T-helper 1 cell treated with Interleukin-12 subunit alpha and Interleukin-12 subunit beta and Interleukin-4 antibody, amounts not matched to agents 30 ng/mL and 1 ng/mL, for 36 hours (primary cell): ENCODE measurements around the gene AHCYL1. TPM values are rescaled to one million over a fixed set of nuclear protein-coding genes. Genes with fewer than 3 reads are reported as not detected.

Source experiments
- intact Hi-C: fragments of 100-400 bp; cut with micrococcal nuclease; formaldehyde crosslinking; loops from one replicate; pipeline ENCODE4 v1.15.1; 2024
- total RNA-seq: library from RNA; stranded (reverse); gene quantifications from 2 replicates; pipeline ENCODE4 v1.2.3, GENCODE V29; 2022

The AHCYL1 gene
- total RNA-seq, 1 donor from 2014 or later: 52.6 TPM

GRCh38 chr1:109996476-109996875 is 11.9 kb downstream of the AHCYL1 start:
- intact Hi-C loops: no loop called here

- intact Hi-C loops: no loop called here
These were observed 12.8 kb downstream of the AHCYL1 start for GRCh38 chr1:109997204-109997866.

- intact Hi-C loops: no loop called here
These were observed 13.3 kb downstream of the AHCYL1 start for GRCh38 chr1:109997867-109998229.

GRCh38 chr1:110002695-110003094 is 18.1 kb downstream of the AHCYL1 start:
- intact Hi-C loops: no loop called here

GRCh38 chr1:110003747-110004428 is 19.3 kb downstream of the AHCYL1 start:
- intact Hi-C loops: no loop called here

GRCh38 chr1:110004583-110004982 is 20.0 kb downstream of the AHCYL1 start:
- intact Hi-C loops: no loop called here

- intact Hi-C loops: no loop called here
These were observed 21.4 kb downstream of the AHCYL1 start for GRCh38 chr1:110005971-110006370.

GRCh38 chr1:110006516-110006915 is 22.0 kb downstream of the AHCYL1 start:
- intact Hi-C loops: no loop called here

- intact Hi-C loops: no loop called here
These were observed 22.7 kb downstream of the AHCYL1 start for GRCh38 chr1:110007046-110007830.

- intact Hi-C loops: no loop called here
These were observed 24.5 kb downstream of the AHCYL1 start for GRCh38 chr1:110008971-110009565.

- intact Hi-C loops: loop anchor here (1.0 kb wide), 3 partner anchors 27 to 371 kb away; partner anchors contain the start of gene AHCYL1
These were observed 27.0 kb downstream of the AHCYL1 start for GRCh38 chr1:110011527-110012041.

GRCh38 chr1:110012100-110012780 is 27.7 kb downstream of the AHCYL1 start:
- intact Hi-C loops: no loop called here

- intact Hi-C loops: no loop called here
These were observed 33.2 kb downstream of the AHCYL1 start for GRCh38 chr1:110017792-110018191.

GRCh38 chr1:110018396-110018795 is 33.8 kb downstream of the AHCYL1 start:
- intact Hi-C loops: no loop called here

- intact Hi-C loops: no loop called here
These were observed 35.2 kb downstream of the AHCYL1 start for GRCh38 chr1:110019770-110020169.

GRCh38 chr1:110021285-110021684 is 36.7 kb downstream of the AHCYL1 start:
- intact Hi-C loops: no loop called here

GRCh38 chr1:110024613-110025012 is 40.0 kb downstream of the AHCYL1 start:
- intact Hi-C loops: no loop called here

GRCh38 chr1:110030687-110031086 is 46.1 kb downstream of the AHCYL1 start:
- intact Hi-C loops: loop anchor here (5.0 to 10.0 kb wide), 5 partner anchors 238 to 918 kb away; partner anchors contain the start of genes ELAPOR1, GSTM1 and GSTM4

- intact Hi-C loops: loop anchor here (5.0 to 10.0 kb wide), 5 partner anchors 240 to 920 kb away; partner anchors contain the start of genes ELAPOR1, GSTM1 and GSTM4
These were observed 47.8 kb downstream of the AHCYL1 start for GRCh38 chr1:110032327-110032726.

GRCh38 chr1:110033421-110033820 is 48.9 kb downstream of the AHCYL1 start:
- intact Hi-C loops: loop anchor here (5.0 to 10.0 kb wide), 5 partner anchors 241 to 921 kb away; partner anchors contain the start of genes ELAPOR1, GSTM1 and GSTM4
